Measurements from ENCODE around the gene GBGT1. TPM values are rescaled to one million over a fixed set of nuclear protein-coding genes. Genes with fewer than 3 reads are reported as not detected.

GBGT1 gene
- total RNA-seq, 1 donor from 2014 or later, result 98.4 TPM

GRCh38 chr9:133125941-133126696 lies 37.6 kb downstream of the GBGT1 start:
- H3K27me3 Mint-ChIP-seq (ENCODE audit: unreplicated experiment), result peaks cover 19% of the 10 kb centered on the region
- TF ChIP-seq CTCF (IDR thresholded peaks at IDR 0.05; ENCODE audit: unreplicated experiment), result no peak
- no peaks in the 10 kb centered on the region for H3K9me3 Mint-ChIP-seq (ENCODE audit: unreplicated experiment)
- peak overlapping the region; percentile 11 for H3K4me3 Mint-ChIP-seq (ENCODE audit: unreplicated experiment)
- H3K4me1 Mint-ChIP-seq (ENCODE audit: unreplicated experiment), result peaks cover 28% of the 10 kb centered on the region
- H3K36me3 Mint-ChIP-seq (ENCODE audit: low read depth, unreplicated experiment), result peaks cover 12% of the 10 kb centered on the region
- no peak overlapping the region for H3K27ac Mint-ChIP-seq (ENCODE audit: unreplicated experiment)
- no peak for DNase-seq (ENCODE audit: low spot score)

- Mint-ChIP-seq H3K9me3 (ENCODE audit: unreplicated experiment) (no peaks in the 10 kb centered on the region), H3K4me1 (ENCODE audit: unreplicated experiment) (peaks cover 32% of the 10 kb centered on the region), H3K27me3 (ENCODE audit: unreplicated experiment) (peaks cover 19% of the 10 kb centered on the region), H3K27ac (ENCODE audit: unreplicated experiment) (no peak overlapping the region), H3K4me3 (ENCODE audit: unreplicated experiment) (peak overlapping the region; percentile 42), H3K36me3 (ENCODE audit: low read depth, unreplicated experiment) (peaks cover 12% of the 10 kb centered on the region)
- no peak for DNase-seq (ENCODE audit: low spot score)
- TF ChIP-seq CTCF (IDR thresholded peaks at IDR 0.05; ENCODE audit: unreplicated experiment), result no peak
Observed at GRCh38 chr9:133124907-133125275, 38.8 kb downstream of the GBGT1 start.

- Mint-ChIP-seq H3K4me3 (ENCODE audit: unreplicated experiment) (peak overlapping the region; percentile 45), H3K36me3 (ENCODE audit: low read depth, unreplicated experiment) (peaks cover 12% of the 10 kb centered on the region), H3K27me3 (ENCODE audit: unreplicated experiment) (peaks cover 19% of the 10 kb centered on the region), H3K4me1 (ENCODE audit: unreplicated experiment) (peaks cover 36% of the 10 kb centered on the region), H3K9me3 (ENCODE audit: unreplicated experiment) (no peaks in the 10 kb centered on the region), H3K27ac (ENCODE audit: unreplicated experiment) (peak overlapping the region; percentile 62)
- TF ChIP-seq CTCF (IDR thresholded peaks at IDR 0.05; ENCODE audit: unreplicated experiment), result no peak
- DNase-seq (ENCODE audit: low spot score), result no peak
Observed at GRCh38 chr9:133124123-133124906, 39.4 kb downstream of the GBGT1 start.

GRCh38 chr9:133122935-133123611 lies 40.6 kb downstream of the GBGT1 start:
- H3K36me3 Mint-ChIP-seq (ENCODE audit: low read depth, unreplicated experiment), result peaks cover 19% of the 10 kb centered on the region
- H3K27me3 Mint-ChIP-seq (ENCODE audit: unreplicated experiment), result peaks cover 19% of the 10 kb centered on the region
- H3K4me3 Mint-ChIP-seq (ENCODE audit: unreplicated experiment), result no peak overlapping the region
- peak overlapping the region; percentile 52 for H3K27ac Mint-ChIP-seq (ENCODE audit: unreplicated experiment)
- H3K9me3 Mint-ChIP-seq (ENCODE audit: unreplicated experiment), result no peaks in the 10 kb centered on the region
- TF ChIP-seq CTCF (IDR thresholded peaks at IDR 0.05; ENCODE audit: unreplicated experiment), result no peak
- peaks cover 49% of the 10 kb centered on the region for H3K4me1 Mint-ChIP-seq (ENCODE audit: unreplicated experiment)
- DNase-seq (ENCODE audit: low spot score), result no peak

Measured in endothelial cell (in vitro differentiated cells).